Ovary (tissue), 3 donors: ENCODE measurements around the gene TOM1L2.

Experiments
- CTCF ChIP-seq, 3 donors: fragments of 450-650 bp in 2 of 3; fragments of 200-600 bp in 1 of 3; IDR thresholded peaks; one replicate each; pipeline versions ENCODE4 v1.5.1 to v1.8.0; 2016 to 2022; ENCODE audit warnings: antibody characterized with exemption in 3 of 3, mild to moderate bottlenecking in 1 of 3
- EP300 ChIP-seq: sonication (generic); formaldehyde crosslinking; IDR thresholded peaks from one replicate; pipeline ENCODE4 v1.6.1; 2017; ENCODE audit warnings: antibody characterized with exemption
- POLR2A ChIP-seq: fragments of 450-650 bp; IDR thresholded peaks from one replicate; pipeline ENCODE4 v1.6.1; 2017; ENCODE audit warnings: antibody characterized with exemption, mild to moderate bottlenecking, moderate library complexity
- donor health status: DM: no; HTN: no; CAD: no.

GRCh38 chr17:17868641-17869522, 103.3 kb downstream of the TOM1L2 start:
- TF ChIP-seq CTCF (IDR thresholded peaks at IDR 0.05) (no peak), EP300 (peak; percentile 33), POLR2A (no peak)
